ENCODE data around the gene MPDU1. TPM values are rescaled to one million over a fixed set of nuclear protein-coding genes. Genes with fewer than 3 reads are reported as not detected.

The MPDU1 gene
- total and polyA plus RNA-seq, 4 donors = 55.3 to 136 (median 91.2) TPM

- Histone ChIP-seq H3K4me3 (ENCODE audit: low read depth in 1 of 3, low read length in 3 of 3) (no peak overlapping the region), H3K4me1 (ENCODE audit: control insufficient read depth in 4 of 4, insufficient read depth in 4 of 4, low read length in 3 of 4) (peaks cover 12 to 72% (median 56%) of the 10 kb centered on the region in 4 donors), H3K36me3 (ENCODE audit: control insufficient read depth in 4 of 4, insufficient read depth in 3 of 4, low read depth in 1 of 4, low read length in 3 of 4) (peaks cover 20 to 42% (median 41%) of the 10 kb centered on the region in 4 donors), H3K9me3 (ENCODE audit: control insufficient read depth in 4 of 4, low read length in 3 of 4) (no peaks in the 10 kb centered on the region), H3K27ac (ENCODE audit: low read depth in 1 of 2, low read length in 2 of 2) (peak overlapping the region in 1 of 2 donors; percentile 7), H3K9ac (ENCODE audit: low read depth in 1 of 2, low read length in 2 of 2) (no peak overlapping the region), H3K27me3 (ENCODE audit: control insufficient read depth in 4 of 4, insufficient read depth in 4 of 4, low read length in 3 of 4) (no peaks in the 10 kb centered on the region)
- WGBS = 84% methylated on average over 17 of the region's 17 CpGs
- DNase-seq (ENCODE audit: low spot score) = no peak
- TF ChIP-seq EGR1 (IDR thresholded peaks at IDR 0.05; ENCODE audit: low read depth in 2 of 2) (no peak), RAD21 (IDR thresholded peaks at IDR 0.05) (no peak), JUND (IDR thresholded peaks at IDR 0.05) (no peak), YY1 (IDR thresholded peaks at IDR 0.05) (no peak), SP1 (IDR thresholded peaks at IDR 0.05) (no peak), RXRA (IDR thresholded peaks at IDR 0.05) (no peak), ZBTB33 (IDR thresholded peaks at IDR 0.05) (no peak), HNF4G (IDR thresholded peaks at IDR 0.05) (no peak), HNF4A (conservative IDR thresholded peaks at IDR 0.05) (no peak), CTCF (IDR thresholded peaks at IDR 0.05; ENCODE audit: low read depth, low read length, missing input control) (no peak), GABPA (IDR thresholded peaks at IDR 0.05 in 1 of 2, conservative IDR thresholded peaks at IDR 0.05 in 1 of 2) (no peak), FOXA2 (IDR thresholded peaks at IDR 0.05) (no peak), FOXA1 (IDR thresholded peaks at IDR 0.05) (no peak)
- TF ChIP-seq, protein P1, sequence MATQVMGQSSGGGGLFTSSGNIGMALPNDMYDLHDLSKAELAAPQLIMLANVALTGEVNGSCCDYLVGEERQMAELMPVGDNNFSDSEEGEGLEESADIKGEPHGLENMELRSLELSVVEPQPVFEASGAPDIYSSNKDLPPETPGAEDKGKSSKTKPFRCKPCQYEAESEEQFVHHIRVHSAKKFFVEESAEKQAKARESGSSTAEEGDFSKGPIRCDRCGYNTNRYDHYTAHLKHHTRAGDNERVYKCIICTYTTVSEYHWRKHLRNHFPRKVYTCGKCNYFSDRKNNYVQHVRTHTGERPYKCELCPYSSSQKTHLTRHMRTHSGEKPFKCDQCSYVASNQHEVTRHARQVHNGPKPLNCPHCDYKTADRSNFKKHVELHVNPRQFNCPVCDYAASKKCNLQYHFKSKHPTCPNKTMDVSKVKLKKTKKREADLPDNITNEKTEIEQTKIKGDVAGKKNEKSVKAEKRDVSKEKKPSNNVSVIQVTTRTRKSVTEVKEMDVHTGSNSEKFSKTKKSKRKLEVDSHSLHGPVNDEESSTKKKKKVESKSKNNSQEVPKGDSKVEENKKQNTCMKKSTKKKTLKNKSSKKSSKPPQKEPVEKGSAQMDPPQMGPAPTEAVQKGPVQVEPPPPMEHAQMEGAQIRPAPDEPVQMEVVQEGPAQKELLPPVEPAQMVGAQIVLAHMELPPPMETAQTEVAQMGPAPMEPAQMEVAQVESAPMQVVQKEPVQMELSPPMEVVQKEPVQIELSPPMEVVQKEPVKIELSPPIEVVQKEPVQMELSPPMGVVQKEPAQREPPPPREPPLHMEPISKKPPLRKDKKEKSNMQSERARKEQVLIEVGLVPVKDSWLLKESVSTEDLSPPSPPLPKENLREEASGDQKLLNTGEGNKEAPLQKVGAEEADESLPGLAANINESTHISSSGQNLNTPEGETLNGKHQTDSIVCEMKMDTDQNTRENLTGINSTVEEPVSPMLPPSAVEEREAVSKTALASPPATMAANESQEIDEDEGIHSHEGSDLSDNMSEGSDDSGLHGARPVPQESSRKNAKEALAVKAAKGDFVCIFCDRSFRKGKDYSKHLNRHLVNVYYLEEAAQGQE (IDR thresholded peaks at IDR 0.05) = no peak
- TF ChIP-seq, protein P2, sequence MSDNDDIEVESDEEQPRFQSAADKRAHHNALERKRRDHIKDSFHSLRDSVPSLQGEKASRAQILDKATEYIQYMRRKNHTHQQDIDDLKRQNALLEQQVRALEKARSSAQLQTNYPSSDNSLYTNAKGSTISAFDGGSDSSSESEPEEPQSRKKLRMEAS (IDR thresholded peaks at IDR 0.05) = no peak
Observed at GRCh38 chr17:7577327-7578199, 6.1 kb upstream of the MPDU1 start.
